MM.1S (cell line): ENCODE data around the gene FNDC8.

Experiments used
- EZH2 ChIP-seq: fragments of 300-600 bp; sonication (generic); optimal IDR thresholded peaks from 2 replicates; pipeline ENCODE3; 2017; ENCODE audit warnings: low read depth, mild to moderate bottlenecking, antibody characterized with exemption, low read length, mixed read lengths
- EZH2phosphoT487 ChIP-seq: fragments of 300-600 bp; sonication (generic); IDR thresholded peaks from 2 replicates; pipeline ENCODE4 v1.6.1; 2018; ENCODE audit warnings: antibody characterized with exemption, low read length
- TF ChIP-seq, protein P1 (sequence below): fragments of 300-600 bp; sonication (generic); IDR thresholded peaks from 2 replicates; pipeline ENCODE4 v1.5.1; 2016; ENCODE audit warnings: antibody characterized with exemption, low read length, mixed read lengths

DNA sequence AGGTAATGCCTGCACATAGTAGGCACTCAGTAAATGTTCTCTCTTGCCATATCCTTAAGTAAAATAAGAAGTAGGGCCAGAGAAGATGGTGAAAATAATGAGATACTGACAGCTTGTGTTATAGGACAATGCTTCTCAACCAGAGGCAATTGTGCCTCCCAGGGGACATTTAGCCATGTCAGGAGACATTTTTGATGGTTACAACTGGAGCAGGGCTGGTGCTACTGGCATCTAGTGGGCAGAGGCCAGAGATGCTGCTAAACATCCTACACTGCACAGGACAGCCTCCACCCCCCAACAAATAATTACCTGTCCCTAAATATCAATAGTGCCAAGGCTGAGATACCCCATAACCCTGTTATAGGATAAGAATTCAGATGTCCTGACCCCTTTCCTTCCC lies 3.4 kb upstream of the FNDC8 start:
- TF ChIP-seq, protein P1, sequence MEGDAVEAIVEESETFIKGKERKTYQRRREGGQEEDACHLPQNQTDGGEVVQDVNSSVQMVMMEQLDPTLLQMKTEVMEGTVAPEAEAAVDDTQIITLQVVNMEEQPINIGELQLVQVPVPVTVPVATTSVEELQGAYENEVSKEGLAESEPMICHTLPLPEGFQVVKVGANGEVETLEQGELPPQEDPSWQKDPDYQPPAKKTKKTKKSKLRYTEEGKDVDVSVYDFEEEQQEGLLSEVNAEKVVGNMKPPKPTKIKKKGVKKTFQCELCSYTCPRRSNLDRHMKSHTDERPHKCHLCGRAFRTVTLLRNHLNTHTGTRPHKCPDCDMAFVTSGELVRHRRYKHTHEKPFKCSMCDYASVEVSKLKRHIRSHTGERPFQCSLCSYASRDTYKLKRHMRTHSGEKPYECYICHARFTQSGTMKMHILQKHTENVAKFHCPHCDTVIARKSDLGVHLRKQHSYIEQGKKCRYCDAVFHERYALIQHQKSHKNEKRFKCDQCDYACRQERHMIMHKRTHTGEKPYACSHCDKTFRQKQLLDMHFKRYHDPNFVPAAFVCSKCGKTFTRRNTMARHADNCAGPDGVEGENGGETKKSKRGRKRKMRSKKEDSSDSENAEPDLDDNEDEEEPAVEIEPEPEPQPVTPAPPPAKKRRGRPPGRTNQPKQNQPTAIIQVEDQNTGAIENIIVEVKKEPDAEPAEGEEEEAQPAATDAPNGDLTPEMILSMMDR, result peak; percentile 53
- TF ChIP-seq EZH2 (no peak), EZH2phosphoT487 (no peak)
